ENCODE results near the gene CAMTA1.

Gene CAMTA1

DNA sequence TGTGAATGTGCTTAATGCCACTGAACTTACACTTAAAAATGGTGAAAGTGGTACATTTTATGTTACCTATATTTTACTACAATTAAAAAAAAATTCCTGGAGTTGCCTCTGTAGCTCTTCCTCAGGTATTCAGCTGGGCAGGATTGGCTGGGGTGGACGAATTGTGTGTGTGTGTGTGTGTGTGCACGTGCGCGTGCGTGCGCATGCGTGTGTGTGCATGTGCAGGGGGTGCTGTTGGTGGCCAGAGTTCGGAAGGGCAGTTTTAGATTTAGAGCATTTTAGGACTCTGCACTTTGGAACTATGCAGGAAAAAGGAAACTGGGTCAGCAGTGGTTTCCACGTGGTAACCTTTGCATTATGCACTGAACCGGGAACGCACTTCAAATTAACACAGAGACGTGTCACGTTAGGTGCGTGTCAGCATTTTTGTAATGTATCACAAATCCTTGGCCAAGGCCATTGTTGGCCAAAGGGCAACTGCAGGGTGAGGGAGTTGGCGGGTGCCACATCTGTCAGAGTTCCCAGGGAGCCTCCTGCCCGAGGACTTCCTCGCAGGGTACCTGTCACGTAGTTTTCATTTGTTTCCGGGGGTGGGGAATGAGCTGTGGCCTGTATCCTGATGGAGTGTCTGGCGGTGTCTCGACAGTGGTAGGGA, 312.8 kb downstream of the CAMTA1 start:
- DNase-seq (ENCODE audit: low read depth): no peak
- H3K4me3 ChIP-seq (ENCODE audit: low read depth, low read length): no peak overlapping the region
- TF ChIP-seq, protein P1, sequence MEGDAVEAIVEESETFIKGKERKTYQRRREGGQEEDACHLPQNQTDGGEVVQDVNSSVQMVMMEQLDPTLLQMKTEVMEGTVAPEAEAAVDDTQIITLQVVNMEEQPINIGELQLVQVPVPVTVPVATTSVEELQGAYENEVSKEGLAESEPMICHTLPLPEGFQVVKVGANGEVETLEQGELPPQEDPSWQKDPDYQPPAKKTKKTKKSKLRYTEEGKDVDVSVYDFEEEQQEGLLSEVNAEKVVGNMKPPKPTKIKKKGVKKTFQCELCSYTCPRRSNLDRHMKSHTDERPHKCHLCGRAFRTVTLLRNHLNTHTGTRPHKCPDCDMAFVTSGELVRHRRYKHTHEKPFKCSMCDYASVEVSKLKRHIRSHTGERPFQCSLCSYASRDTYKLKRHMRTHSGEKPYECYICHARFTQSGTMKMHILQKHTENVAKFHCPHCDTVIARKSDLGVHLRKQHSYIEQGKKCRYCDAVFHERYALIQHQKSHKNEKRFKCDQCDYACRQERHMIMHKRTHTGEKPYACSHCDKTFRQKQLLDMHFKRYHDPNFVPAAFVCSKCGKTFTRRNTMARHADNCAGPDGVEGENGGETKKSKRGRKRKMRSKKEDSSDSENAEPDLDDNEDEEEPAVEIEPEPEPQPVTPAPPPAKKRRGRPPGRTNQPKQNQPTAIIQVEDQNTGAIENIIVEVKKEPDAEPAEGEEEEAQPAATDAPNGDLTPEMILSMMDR (IDR thresholded peaks at IDR 0.05; ENCODE audit: control insufficient read depth, extremely low read depth, insufficient read depth): no peak

DNA sequence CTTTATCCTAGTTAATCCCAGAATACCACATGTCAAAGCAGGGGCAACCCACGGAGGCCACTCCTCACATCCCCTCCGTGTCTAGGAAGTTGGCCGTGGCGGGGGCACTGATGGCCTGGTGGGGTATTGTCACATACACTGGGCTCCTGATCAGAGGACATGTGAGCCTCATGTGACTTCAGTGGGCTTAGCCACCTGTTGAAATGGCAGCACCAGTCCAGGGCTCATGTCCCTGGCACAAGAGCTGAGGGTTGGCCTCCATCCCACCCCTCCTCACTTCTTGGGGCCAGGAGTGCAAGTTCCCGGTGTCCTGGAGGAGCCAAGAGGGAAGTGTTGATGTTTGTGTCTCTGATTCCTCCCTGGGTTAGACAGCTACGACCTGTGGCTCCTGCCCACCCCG, 313.4 kb downstream of the CAMTA1 start:
- no peak overlapping the region for H3K4me3 ChIP-seq (ENCODE audit: low read depth, low read length)
- TF ChIP-seq, protein P1 (IDR thresholded peaks at IDR 0.05; ENCODE audit: control insufficient read depth, extremely low read depth, insufficient read depth): no peak
- DNase-seq (ENCODE audit: low read depth): no peak

DNA sequence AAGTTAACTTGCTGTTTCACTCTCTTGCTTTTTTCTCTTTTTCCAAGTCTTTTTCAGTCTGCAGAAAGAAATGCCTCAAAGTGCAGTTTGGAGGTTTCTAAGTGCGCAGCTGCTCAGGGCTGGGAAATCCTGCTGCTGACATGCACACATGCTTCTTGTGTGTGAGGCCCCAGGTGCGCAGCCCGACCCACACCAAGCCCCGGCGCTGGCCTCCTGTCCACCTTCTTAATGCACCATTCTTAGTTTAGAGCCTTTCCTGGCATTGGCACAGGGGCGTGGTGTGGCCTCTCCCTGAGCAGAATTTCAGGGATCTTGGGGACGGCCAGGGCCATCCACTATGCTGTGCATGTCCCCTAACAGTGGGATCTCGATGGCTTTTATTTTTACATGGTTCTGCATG, 315.2 kb downstream of the CAMTA1 start:
- H3K4me3 ChIP-seq (ENCODE audit: low read depth, low read length): no peak overlapping the region
- DNase-seq (ENCODE audit: low read depth): no peak
- TF ChIP-seq, protein P1 (IDR thresholded peaks at IDR 0.05; ENCODE audit: control insufficient read depth, extremely low read depth, insufficient read depth): no peak

DNA sequence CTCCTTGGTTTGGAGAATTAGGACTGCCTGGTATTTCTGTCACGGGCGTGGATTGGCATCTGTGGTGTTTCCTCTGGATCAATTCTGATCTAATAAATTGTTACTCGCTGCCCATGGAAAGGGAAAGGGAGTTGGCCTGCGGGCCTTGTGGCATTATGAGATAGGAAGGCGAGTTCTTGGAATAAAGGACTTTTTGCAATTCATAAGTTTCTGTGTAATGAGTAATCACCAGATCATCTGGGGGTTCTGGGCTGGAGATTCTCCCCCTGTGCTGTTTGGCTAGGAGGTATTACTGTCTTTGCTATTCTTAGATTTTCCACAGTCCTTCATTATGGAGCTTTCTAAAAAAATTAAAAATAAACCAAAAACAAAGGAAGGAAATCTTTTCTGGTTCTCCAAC, 315.9 kb downstream of the CAMTA1 start:
- TF ChIP-seq, protein P1 (IDR thresholded peaks at IDR 0.05; ENCODE audit: control insufficient read depth, extremely low read depth, insufficient read depth): no peak
- no peak for DNase-seq (ENCODE audit: low read depth)
- no peak overlapping the region for H3K4me3 ChIP-seq (ENCODE audit: low read depth, low read length)

DNA sequence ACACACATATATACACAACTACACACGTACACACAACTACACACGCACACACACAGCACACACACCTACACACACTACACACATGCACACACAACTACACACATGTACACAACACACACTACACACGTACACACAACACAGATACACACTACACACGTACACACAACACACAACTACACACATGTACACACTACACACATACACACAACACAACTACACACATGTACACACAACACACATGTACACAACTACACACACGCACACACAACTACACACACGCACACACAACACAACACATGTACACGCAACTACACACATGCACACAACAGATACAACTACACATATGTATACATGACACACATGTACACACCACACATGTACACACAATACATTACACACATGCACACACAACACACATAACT, 318.1 kb downstream of the CAMTA1 start:
- no peak for DNase-seq (ENCODE audit: low read depth)
- TF ChIP-seq, protein P1 (IDR thresholded peaks at IDR 0.05; ENCODE audit: control insufficient read depth, extremely low read depth, insufficient read depth): no peak
- H3K4me3 ChIP-seq (ENCODE audit: low read depth, low read length): no peak overlapping the region

DNA sequence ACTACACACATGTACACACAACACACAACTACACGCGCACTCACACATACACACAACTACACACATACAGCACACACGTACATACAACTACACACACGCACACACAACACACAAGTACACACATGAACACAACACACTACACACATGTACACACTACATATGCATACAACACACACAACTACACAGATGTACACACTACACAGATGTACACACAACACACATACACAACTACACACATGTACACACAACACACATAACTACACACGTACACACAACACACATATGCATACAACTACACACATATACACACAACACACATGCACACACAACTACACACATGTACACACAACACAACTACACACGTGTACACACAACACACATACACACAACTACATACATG, 318.6 kb downstream of the CAMTA1 start:
- no peak for DNase-seq (ENCODE audit: low read depth)
- TF ChIP-seq, protein P1 (IDR thresholded peaks at IDR 0.05; ENCODE audit: control insufficient read depth, extremely low read depth, insufficient read depth): no peak

DNA sequence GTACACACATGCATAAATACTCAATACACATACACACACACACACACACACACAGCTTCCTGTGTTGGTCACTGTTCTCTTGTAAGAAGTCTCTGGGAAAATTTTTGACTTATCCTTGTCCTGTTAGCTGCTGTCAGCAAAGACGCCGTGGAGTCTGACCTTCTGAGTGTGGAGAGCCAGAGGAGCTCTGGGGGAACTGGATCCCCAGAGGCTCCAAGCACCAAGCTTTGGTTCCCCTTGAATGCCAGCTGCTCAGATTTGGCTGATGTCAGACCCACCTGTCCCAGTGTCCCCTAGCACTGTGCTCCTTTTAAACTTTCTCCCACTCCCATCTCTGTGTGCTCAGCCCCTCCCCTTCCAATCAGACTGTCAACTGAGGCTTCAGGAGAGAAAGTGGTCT, 319.1 kb downstream of the CAMTA1 start:
- DNase-seq (ENCODE audit: low read depth): no peak
- TF ChIP-seq, protein P1 (IDR thresholded peaks at IDR 0.05; ENCODE audit: control insufficient read depth, extremely low read depth, insufficient read depth): no peak

More for the DNA sequence above, 318.6 kb downstream of the CAMTA1 start:
- H3K4me3 ChIP-seq (ENCODE audit: low read depth, low read length): no peak overlapping the region

More for the DNA sequence above, 319.1 kb downstream of the CAMTA1 start:
- H3K4me3 ChIP-seq (ENCODE audit: low read depth, low read length): no peak overlapping the region
